Stimulated activated CD8-positive, alpha-beta memory T cell treated with anti-CD3 and anti-CD28 coated beads, Interleukin-4, amount 100 ng/mL, for 24 hours (primary cell): ENCODE results near the gene TRMT61B.

Experiments
- DNase-seq: peaks from one replicate; pipeline ENCODE4 v3.0.0-alpha.2; 2020; ENCODE audit warnings: low read depth

Gene TRMT61B

DNA sequence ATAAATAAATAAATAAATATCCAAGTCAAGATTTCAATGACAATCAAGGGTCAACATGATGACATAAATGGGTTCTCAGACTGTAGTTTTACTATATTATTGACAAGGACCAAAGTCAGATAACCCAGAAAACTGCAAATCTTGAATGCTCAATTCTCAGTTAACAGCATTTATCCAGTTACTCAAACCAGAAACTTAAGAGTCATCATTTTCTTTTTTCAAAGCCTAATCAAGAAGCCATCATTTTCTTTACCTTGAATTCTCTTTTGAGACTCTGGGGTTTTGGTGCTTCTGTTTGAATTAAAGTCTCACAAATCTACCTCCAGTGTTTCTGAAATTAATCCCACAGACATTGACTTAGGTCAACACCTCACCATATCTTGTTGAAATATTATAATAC lies 14.1 kb downstream of the TRMT61B start:
- no peak for DNase-seq

GRCh38 chr2:28855193-28855592 lies 14.9 kb downstream of the TRMT61B start:
- no peak for DNase-seq

- no peak for DNase-seq
These were observed 28.1 kb downstream of the TRMT61B start for GRCh38 chr2:28842042-28842441.

DNA sequence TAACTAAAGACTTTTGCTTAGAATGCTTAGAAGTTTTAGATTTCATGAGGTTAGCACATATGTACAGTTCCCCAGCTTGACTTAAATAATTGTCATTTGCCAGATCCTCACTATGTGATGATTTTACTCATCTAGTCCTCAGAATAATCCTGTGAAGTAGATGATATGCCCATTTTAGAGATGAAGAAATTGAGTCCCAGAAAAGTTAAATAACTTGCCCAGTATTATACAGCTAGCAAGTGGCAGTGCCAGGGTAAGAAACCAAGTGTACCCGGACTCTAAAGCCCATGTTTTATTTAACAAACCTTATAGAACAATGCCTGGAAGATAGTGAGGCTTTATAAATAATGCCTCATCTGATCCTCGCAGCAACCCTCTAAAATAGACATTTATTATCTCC lies 31.1 kb downstream of the TRMT61B start:
- DNase-seq: no peak

DNA sequence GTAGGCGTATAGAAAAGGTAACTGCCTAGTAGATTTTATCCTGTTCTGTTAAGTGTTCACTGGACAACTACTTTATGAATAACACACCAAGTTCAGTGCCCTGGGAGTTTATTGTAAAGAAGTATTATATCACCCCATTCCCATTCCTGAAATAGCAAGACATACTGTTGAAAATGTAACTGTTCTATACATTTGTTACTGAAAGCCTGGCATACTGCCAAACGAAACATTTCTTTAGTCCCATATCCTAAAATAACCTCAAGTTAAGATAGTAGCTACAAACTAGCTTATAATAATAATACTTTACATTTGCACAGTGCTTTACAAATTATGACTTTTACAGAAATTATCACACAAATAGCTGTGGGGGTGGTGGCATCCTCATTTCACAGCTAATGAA lies 34.3 kb downstream of the TRMT61B start:
- DNase-seq: no peak

GRCh38 chr2:28833740-28834470 lies 36.2 kb downstream of the TRMT61B start:
- no peak for DNase-seq

DNA sequence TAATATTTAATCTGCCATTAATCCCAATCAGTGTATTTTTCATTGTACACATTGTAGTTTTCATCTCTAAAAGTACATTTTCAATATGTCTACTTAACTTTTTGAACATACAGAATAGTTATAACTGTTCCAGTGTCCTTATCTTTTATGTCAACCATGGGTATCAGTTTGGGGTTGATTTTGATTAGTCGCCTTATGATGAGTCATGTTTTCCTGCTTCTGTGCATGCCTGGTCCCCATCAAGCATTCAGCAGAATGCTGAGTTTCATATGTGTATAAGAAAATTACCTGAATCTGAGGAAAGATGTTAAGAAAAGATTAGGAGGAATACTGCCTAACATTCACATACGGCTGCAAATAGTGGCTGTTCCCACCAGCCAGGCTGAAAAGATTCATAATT lies 41.7 kb downstream of the TRMT61B start:
- DNase-seq: no peak

GRCh38 chr2:28824870-28825269 lies 45.2 kb downstream of the TRMT61B start:
- no peak for DNase-seq

DNA sequence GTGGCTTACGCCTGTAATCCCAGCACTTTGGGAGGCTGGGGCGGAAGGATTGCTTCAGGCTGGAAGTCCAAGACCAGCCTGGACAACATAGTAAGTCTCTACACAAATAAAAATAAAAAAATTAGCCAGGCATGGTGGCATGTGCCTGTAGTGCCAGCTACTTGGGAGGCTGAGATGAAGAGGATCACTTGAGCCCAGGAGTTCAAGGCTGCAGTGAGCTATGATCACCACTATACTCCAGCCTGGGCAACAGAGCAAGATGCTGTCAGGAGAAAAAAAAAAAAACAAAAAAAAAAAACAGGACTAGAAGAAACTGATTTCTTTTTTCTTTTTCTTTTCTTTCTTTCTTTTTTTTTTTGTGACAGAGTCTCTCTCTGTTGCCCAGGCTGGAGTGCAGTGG lies 45.9 kb downstream of the TRMT61B start:
- no peak for DNase-seq

DNA sequence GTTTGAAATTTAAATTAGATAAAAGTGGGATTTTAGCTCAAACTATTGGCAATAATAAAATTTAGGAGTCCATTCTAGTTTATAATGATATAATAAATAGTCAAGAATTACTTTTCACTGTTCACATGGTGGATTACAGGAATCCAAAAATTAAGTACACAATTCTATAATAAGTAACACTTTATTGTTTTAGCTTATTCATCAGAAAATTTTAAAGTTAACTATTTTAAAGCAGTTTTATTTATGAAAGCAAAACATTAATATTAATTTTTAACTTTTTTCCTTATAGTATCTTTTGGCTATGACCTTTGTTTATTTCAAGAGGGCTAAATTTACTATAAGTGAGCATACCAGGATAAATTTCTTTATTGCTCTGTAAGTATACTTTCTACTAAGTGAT lies 48.1 kb downstream of the TRMT61B start:
- DNase-seq: no peak

DNA sequence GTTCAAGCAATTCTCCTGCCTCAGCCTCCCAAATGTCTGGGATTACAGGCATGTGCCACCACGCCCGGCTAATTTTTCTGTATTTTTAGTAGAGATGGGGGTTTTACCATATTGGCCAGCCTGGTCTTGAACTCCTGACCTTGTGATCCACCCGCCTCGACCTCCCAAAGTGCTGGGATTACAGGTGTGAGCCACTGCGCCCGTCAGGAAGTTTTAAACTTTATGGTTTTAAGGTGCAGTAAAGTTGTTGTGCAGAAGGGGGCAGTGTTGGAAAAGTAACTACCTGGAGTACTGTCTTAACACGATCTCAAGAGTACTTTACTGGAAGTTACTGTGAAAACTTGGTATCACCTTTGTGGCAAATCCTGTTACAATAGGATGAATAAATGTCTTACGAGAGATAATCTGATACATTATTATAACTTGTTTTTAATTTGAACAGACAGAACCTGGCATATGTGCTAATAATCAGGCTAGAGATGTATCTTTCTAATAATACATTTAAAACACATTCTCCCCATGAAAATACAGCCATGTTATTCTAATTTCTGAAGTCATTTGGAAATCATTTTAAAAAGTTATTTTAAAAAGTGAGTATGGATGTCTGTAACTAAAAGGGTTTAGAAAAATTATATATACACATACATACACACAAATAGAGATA lies 48.7 kb downstream of the TRMT61B start:
- peak; percentile 19 for DNase-seq

- no peak for DNase-seq
These were observed 52.1 kb downstream of the TRMT61B start for GRCh38 chr2:28818053-28818452.

- DNase-seq: peak; percentile 75
These were observed 59.5 kb downstream of the TRMT61B start, which contains the start of gene SPDYA for GRCh38 chr2:28810384-28811285. SPDYA (plus strand) TSS chr2:28810834; CDS start chr2:28816015, 5,181 bp downstream.

GRCh38 chr2:28809927-28810326 lies 60.2 kb downstream of the TRMT61B start:
- no peak for DNase-seq

- no peak for DNase-seq
These were observed 67.1 kb downstream of the TRMT61B start for GRCh38 chr2:28802975-28803429.

DNA sequence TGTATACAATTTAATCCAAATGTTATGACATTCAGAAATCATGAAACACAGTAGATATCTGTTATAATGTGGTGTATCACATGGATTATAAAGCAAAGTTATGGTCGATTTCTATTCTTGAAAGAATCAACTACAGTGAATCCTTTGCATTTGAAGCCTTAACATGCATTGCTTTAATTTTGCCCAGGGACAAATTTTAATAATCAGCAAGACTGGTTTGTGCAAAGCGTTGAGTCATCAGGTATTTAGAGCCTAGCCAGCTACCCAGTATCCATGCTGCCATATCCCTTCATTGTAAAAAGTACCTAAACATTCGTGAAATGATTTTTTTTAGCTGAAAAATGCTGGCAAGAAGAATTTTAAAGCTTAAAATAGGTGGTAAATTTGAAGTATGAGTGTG lies 68.4 kb downstream of the TRMT61B start:
- DNase-seq: no peak
